AG08396 (cell line): ENCODE results near the gene CGB2.
"Not testable (repeated sequence)": the region's sequence is repeated elsewhere in the genome, so short reads cannot be mapped to it uniquely, and the experiment has no call there.

ENCODE experiments used
- DNase-seq: peaks from one replicate; pipeline ENCODE4 v3.0.0; 2012; ENCODE audit warnings: low spot score, mixed read lengths

Gene CGB2

GRCh38 chr19:49010453-49010852 is 21.2 kb upstream of the CGB2 start:
- no peak for DNase-seq

- DNase-seq = no peak
Observed at GRCh38 chr19:49011194-49011593, 20.5 kb upstream of the CGB2 start.

GRCh38 chr19:49014123-49014869 is 17.4 kb upstream of the CGB2 start:
- no peak for DNase-seq

- DNase-seq = no peak
Observed at GRCh38 chr19:49014870-49015255, 16.8 kb upstream of the CGB2 start.

GRCh38 chr19:49016067-49016839 is 15.4 kb upstream of the CGB2 start:
- no peak for DNase-seq

- DNase-seq = no peak
Observed at GRCh38 chr19:49017041-49017665, 14.5 kb upstream of the CGB2 start, which contains the start of gene LHB. LHB (minus strand) TSS chr19:49017091; CDS start chr19:49017081, 10 bp downstream.

GRCh38 chr19:49017666-49018351 is 13.9 kb upstream of the CGB2 start:
- DNase-seq = peak; percentile 88

GRCh38 chr19:49018388-49019241 is 13.1 kb upstream of the CGB2 start:
- DNase-seq = not testable (repeated sequence)

- DNase-seq = peak; percentile 61
Observed at GRCh38 chr19:49019242-49019932, 12.3 kb upstream of the CGB2 start.

- no peak for DNase-seq
Observed at GRCh38 chr19:49020342-49020741, 11.3 kb upstream of the CGB2 start.

- DNase-seq = no peak
Observed at GRCh38 chr19:49020931-49021895, 10.5 kb upstream of the CGB2 start.

- no peak for DNase-seq
Observed at GRCh38 chr19:49022116-49022515, 9.6 kb upstream of the CGB2 start.

- DNase-seq = not testable (repeated sequence)
Observed at GRCh38 chr19:49024233-49024632, 7.5 kb upstream of the CGB2 start, which contains the start of gene CGB3. CGB3 (minus strand) TSS chr19:49024333; CDS start chr19:49023971, 362 bp downstream.

- not testable (repeated sequence) for DNase-seq
Observed at GRCh38 chr19:49025088-49025487, 6.6 kb upstream of the CGB2 start.

GRCh38 chr19:49025599-49025998 is 6.1 kb upstream of the CGB2 start:
- not testable (repeated sequence) for DNase-seq

GRCh38 chr19:49028686-49029085 is 3.0 kb upstream of the CGB2 start:
- DNase-seq = not testable (repeated sequence)

- DNase-seq = not testable (repeated sequence)
Observed at GRCh38 chr19:49029749-49030148, 1.9 kb upstream of the CGB2 start.

- DNase-seq = not testable (repeated sequence)
Observed at GRCh38 chr19:49030323-49030722, 1.4 kb upstream of the CGB2 start.

- not testable (repeated sequence) for DNase-seq
Observed at GRCh38 chr19:49036815-49037214, 5.1 kb downstream of the CGB2 start, which contains the start of gene CGB1. CGB1 (minus strand) TSS chr19:49036895; CDS start chr19:49036711, 184 bp downstream.
